Endothelial cell (in vitro differentiated cells): ENCODE results near the gene EDN3. TPM values are rescaled to one million over a fixed set of nuclear protein-coding genes. Genes with fewer than 3 reads are reported as not detected.

Experiments
- DNase-seq: peaks from one replicate; pipeline ENCODE4 v3.0.0; 2021; ENCODE audit warnings: low spot score
- H3K27ac Mint-ChIP-seq: one replicate; pipeline ENCODE4 v1.8.0; 2021; ENCODE audit warnings: mixed read lengths, inconsistent platforms; ENCODE audit not compliant: unreplicated experiment
- H3K27me3 Mint-ChIP-seq: one replicate; pipeline ENCODE4 v1.8.0; 2021; ENCODE audit warnings: mild to moderate bottlenecking, moderate library complexity, mixed read lengths, inconsistent platforms; ENCODE audit not compliant: unreplicated experiment
- H3K36me3 Mint-ChIP-seq: one replicate; pipeline ENCODE4 v1.8.0; 2021; ENCODE audit warnings: mild to moderate bottlenecking, low read depth, mixed read lengths, inconsistent platforms; ENCODE audit not compliant: unreplicated experiment
- H3K4me1 Mint-ChIP-seq: one replicate; pipeline ENCODE4 v1.8.0; 2021; ENCODE audit warnings: mild to moderate bottlenecking, mixed read lengths, inconsistent platforms; ENCODE audit not compliant: unreplicated experiment
- H3K4me3 Mint-ChIP-seq: one replicate; pipeline ENCODE4 v1.8.0; 2021; ENCODE audit warnings: mild to moderate bottlenecking, mixed read lengths, inconsistent platforms; ENCODE audit not compliant: unreplicated experiment
- H3K9me3 Mint-ChIP-seq: one replicate; pipeline ENCODE4 v1.8.0; 2021; ENCODE audit warnings: mixed read lengths, inconsistent platforms; ENCODE audit not compliant: unreplicated experiment
- CTCF ChIP-seq: fragments of 200-600 bp; sonication (generic); IDR thresholded peaks from one replicate; pipeline ENCODE4 v1.5.0; 2021; ENCODE audit warnings: antibody characterized with exemption; ENCODE audit not compliant: unreplicated experiment
- total RNA-seq: library from RNA; stranded (reverse); fragmentation: NEBNext Ultra II Directional; extraction: Animal tissue kit (Norgen Biotek cat#: 25700); gene quantifications from one replicate; pipeline ENCODE4 v1.2.1, GENCODE V29; 2021; ENCODE audit not compliant: unreplicated experiment

The EDN3 gene
- total RNA-seq, 1 donor from 2014 or later, result not detected

GRCh38 chr20:59360934-59361333 lies 60.5 kb downstream of the EDN3 start:
- no peak for TF ChIP-seq CTCF
- no peak for DNase-seq
- Mint-ChIP-seq H3K4me1 (no peaks in the 10 kb centered on the region), H3K4me3 (no peak overlapping the region), H3K36me3 (no peaks in the 10 kb centered on the region), H3K27ac (no peak overlapping the region), H3K27me3 (peaks cover 2% of the 10 kb centered on the region), H3K9me3 (no peaks in the 10 kb centered on the region)

GRCh38 chr20:59361411-59361810 lies 61.0 kb downstream of the EDN3 start:
- TF ChIP-seq CTCF, result no peak
- Mint-ChIP-seq H3K9me3 (no peaks in the 10 kb centered on the region), H3K36me3 (no peaks in the 10 kb centered on the region), H3K4me3 (no peak overlapping the region), H3K27ac (no peak overlapping the region), H3K4me1 (no peaks in the 10 kb centered on the region), H3K27me3 (peaks cover 2% of the 10 kb centered on the region)
- no peak for DNase-seq

GRCh38 chr20:59363101-59363500 lies 62.7 kb downstream of the EDN3 start:
- H3K4me3 Mint-ChIP-seq, result no peak overlapping the region
- H3K4me1 Mint-ChIP-seq, result no peaks in the 10 kb centered on the region
- no peak for DNase-seq
- TF ChIP-seq CTCF, result no peak
- no peak overlapping the region for H3K27ac Mint-ChIP-seq
- H3K9me3 Mint-ChIP-seq, result no peaks in the 10 kb centered on the region
- no peaks in the 10 kb centered on the region for H3K27me3 Mint-ChIP-seq
- no peaks in the 10 kb centered on the region for H3K36me3 Mint-ChIP-seq

- Mint-ChIP-seq H3K4me1 (no peaks in the 10 kb centered on the region), H3K27me3 (no peaks in the 10 kb centered on the region), H3K4me3 (no peak overlapping the region), H3K9me3 (no peaks in the 10 kb centered on the region), H3K36me3 (no peaks in the 10 kb centered on the region), H3K27ac (no peak overlapping the region)
- no peak for TF ChIP-seq CTCF
- no peak for DNase-seq
Measured at GRCh38 chr20:59364611-59365010, 64.2 kb downstream of the EDN3 start.

- TF ChIP-seq CTCF, result no peak
- no peaks in the 10 kb centered on the region for H3K36me3 Mint-ChIP-seq
Measured at GRCh38 chr20:59365611-59366285, 65.3 kb downstream of the EDN3 start.

More at GRCh38 chr20:59365611-59366285, 65.3 kb downstream of the EDN3 start:
- no peak for DNase-seq
- Mint-ChIP-seq H3K27ac (no peak overlapping the region), H3K9me3 (no peaks in the 10 kb centered on the region), H3K4me3 (no peak overlapping the region), H3K4me1 (no peaks in the 10 kb centered on the region), H3K27me3 (no peaks in the 10 kb centered on the region)
